ENCODE measurements around the gene RGMA. TPM values are rescaled to one million over a fixed set of nuclear protein-coding genes. Genes with fewer than 3 reads are reported as not detected.

RGMA gene
- total and polyA plus RNA-seq, 2 experiments from 2014 or later = 34.2 to 36.5 TPM

DNA sequence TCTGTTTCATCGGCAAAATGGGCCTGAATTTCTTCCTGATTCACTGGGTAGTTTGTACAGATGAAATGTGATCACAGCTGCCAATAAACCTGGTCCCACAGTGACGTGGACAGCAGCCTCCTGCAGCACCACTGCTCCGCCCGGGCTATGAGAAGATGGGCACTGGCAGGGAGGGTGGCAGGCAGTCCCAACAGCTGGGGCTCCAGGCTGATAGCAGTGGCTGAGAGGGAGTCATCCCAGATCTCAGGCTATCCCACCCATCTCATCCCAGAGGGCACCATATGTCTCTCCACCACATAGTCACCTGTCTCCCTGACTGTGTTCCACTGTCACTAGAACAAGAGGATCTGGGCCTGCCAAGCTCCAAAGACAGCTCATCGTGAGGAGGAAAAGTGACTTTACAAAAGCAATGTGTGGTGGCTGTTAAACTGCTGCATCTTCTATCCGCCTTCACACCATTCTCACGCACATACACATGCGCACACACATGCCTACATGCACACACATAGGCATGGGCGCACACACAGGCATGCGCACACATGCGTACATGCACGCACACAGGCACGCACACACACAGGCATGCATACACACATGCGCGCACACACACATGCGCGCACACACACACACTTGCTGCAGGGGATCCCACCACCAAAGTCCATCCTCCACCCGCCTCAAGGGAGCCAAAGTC is 46.2 kb downstream of the RGMA start:
- Mint-ChIP-seq H3K27me3 (ENCODE audit: insufficient read depth, low read depth, poor library complexity) (peaks cover 16% of the 10 kb centered on the region), H3K4me1 (peaks cover 3% of the 10 kb centered on the region; the same call in 1 of the 3 replicates), H3K9me3 (peaks cover 19% of the 10 kb centered on the region), H3K4me3 (no peak overlapping the region), H3K27ac (no peak overlapping the region), H3K36me3 (ENCODE audit: low read depth) (peaks cover 58% of the 10 kb centered on the region)
- DNase-seq (ENCODE audit: low spot score) (no peak), ATAC-seq (no peak)
- no peak overlapping the region for H3K27ac ChIP-seq (ENCODE audit: low read depth)
- H3F3A ChIP-seq (replicated peaks; ENCODE audit: low read depth) = no peaks in the 10 kb centered on the region
- H3K79me2 ChIP-seq (replicated peaks; ENCODE audit: insufficient read depth) = no peaks in the 10 kb centered on the region
- no peaks in the 10 kb centered on the region for H3K9me2 ChIP-seq (ENCODE audit: insufficient read depth)
- H3K4me1 ChIP-seq (ENCODE audit: insufficient read depth) = no peaks in the 10 kb centered on the region
- no peak overlapping the region for H3K4me3 ChIP-seq
- TF ChIP-seq, protein P1, sequence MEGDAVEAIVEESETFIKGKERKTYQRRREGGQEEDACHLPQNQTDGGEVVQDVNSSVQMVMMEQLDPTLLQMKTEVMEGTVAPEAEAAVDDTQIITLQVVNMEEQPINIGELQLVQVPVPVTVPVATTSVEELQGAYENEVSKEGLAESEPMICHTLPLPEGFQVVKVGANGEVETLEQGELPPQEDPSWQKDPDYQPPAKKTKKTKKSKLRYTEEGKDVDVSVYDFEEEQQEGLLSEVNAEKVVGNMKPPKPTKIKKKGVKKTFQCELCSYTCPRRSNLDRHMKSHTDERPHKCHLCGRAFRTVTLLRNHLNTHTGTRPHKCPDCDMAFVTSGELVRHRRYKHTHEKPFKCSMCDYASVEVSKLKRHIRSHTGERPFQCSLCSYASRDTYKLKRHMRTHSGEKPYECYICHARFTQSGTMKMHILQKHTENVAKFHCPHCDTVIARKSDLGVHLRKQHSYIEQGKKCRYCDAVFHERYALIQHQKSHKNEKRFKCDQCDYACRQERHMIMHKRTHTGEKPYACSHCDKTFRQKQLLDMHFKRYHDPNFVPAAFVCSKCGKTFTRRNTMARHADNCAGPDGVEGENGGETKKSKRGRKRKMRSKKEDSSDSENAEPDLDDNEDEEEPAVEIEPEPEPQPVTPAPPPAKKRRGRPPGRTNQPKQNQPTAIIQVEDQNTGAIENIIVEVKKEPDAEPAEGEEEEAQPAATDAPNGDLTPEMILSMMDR (conservative IDR thresholded peaks at IDR 0.05; ENCODE audit: low read depth in 2 of 2) = no peak
- TF ChIP-seq NANOG (IDR thresholded peaks at IDR 0.05; ENCODE audit: borderline replicate concordance) (no peak), EZH2phosphoT487 (IDR thresholded peaks at IDR 0.05; ENCODE audit: unreplicated experiment) (no peak), STAT1 (IDR thresholded peaks at IDR 0.05; ENCODE audit: unreplicated experiment) (no peak)
- TF ChIP-seq, protein P2, sequence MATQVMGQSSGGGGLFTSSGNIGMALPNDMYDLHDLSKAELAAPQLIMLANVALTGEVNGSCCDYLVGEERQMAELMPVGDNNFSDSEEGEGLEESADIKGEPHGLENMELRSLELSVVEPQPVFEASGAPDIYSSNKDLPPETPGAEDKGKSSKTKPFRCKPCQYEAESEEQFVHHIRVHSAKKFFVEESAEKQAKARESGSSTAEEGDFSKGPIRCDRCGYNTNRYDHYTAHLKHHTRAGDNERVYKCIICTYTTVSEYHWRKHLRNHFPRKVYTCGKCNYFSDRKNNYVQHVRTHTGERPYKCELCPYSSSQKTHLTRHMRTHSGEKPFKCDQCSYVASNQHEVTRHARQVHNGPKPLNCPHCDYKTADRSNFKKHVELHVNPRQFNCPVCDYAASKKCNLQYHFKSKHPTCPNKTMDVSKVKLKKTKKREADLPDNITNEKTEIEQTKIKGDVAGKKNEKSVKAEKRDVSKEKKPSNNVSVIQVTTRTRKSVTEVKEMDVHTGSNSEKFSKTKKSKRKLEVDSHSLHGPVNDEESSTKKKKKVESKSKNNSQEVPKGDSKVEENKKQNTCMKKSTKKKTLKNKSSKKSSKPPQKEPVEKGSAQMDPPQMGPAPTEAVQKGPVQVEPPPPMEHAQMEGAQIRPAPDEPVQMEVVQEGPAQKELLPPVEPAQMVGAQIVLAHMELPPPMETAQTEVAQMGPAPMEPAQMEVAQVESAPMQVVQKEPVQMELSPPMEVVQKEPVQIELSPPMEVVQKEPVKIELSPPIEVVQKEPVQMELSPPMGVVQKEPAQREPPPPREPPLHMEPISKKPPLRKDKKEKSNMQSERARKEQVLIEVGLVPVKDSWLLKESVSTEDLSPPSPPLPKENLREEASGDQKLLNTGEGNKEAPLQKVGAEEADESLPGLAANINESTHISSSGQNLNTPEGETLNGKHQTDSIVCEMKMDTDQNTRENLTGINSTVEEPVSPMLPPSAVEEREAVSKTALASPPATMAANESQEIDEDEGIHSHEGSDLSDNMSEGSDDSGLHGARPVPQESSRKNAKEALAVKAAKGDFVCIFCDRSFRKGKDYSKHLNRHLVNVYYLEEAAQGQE (IDR thresholded peaks at IDR 0.05; ENCODE audit: unreplicated experiment) = no peak
- H2AFZ ChIP-seq = no peak overlapping the region
- H4K20me1 ChIP-seq (replicated peaks; ENCODE audit: insufficient read depth) = peaks cover 6% of the 10 kb centered on the region; the same call in 1 of the 2 replicates
- H3K4me2 ChIP-seq = no peak overlapping the region
- H3K27me3 ChIP-seq (ENCODE audit: insufficient read depth) = no peaks in the 10 kb centered on the region
- H3K36me3 ChIP-seq (ENCODE audit: insufficient read depth) = peaks cover 3% of the 10 kb centered on the region; the same call in 1 of the 2 replicates

DNA sequence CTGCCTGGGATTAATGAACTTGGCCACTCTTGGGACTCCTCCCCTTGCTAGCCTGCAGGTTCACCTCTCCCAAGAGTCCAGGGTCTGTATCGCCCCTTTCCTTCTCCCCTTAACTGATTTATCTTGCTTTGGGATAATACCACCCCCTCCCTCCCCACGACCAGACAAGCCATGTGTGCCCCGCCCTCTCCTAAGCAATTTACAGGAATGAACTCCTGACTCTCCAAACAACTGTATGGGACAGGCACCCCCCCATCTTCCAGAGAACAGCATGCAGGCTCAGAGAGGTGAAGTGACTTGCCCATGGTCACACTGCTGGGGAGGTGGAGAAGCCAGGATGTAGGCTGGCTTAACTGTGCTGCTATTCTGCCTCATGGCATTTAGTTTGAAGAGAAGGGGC is 46.8 kb downstream of the RGMA start:
- H3K4me3 ChIP-seq = no peak overlapping the region
- H3K4me1 ChIP-seq (ENCODE audit: insufficient read depth) = no peaks in the 10 kb centered on the region
- no peak overlapping the region for H3K4me3 Mint-ChIP-seq
- no peaks in the 10 kb centered on the region for H3K9me2 ChIP-seq (ENCODE audit: insufficient read depth)
- no peak overlapping the region for H3K27ac Mint-ChIP-seq
- no peak overlapping the region for H2AFZ ChIP-seq
- H3F3A ChIP-seq (replicated peaks; ENCODE audit: low read depth) = no peaks in the 10 kb centered on the region
- H3K36me3 ChIP-seq (ENCODE audit: insufficient read depth) = peaks cover 3% of the 10 kb centered on the region; the same call in 1 of the 2 replicates
- peaks cover 3% of the 10 kb centered on the region; the same call in 2 of the 3 replicates for H3K4me1 Mint-ChIP-seq
- H4K20me1 ChIP-seq (replicated peaks; ENCODE audit: insufficient read depth) = peaks cover 6% of the 10 kb centered on the region; the same call in 1 of the 2 replicates
- H3K79me2 ChIP-seq (replicated peaks; ENCODE audit: insufficient read depth) = no peaks in the 10 kb centered on the region
- H3K27me3 Mint-ChIP-seq (ENCODE audit: insufficient read depth, low read depth, poor library complexity) = peaks cover 14% of the 10 kb centered on the region
- H3K36me3 Mint-ChIP-seq (ENCODE audit: low read depth) = peaks cover 52% of the 10 kb centered on the region
- H3K27ac ChIP-seq (ENCODE audit: low read depth) = no peak overlapping the region
- no peak overlapping the region for H3K4me2 ChIP-seq
- H3K27me3 ChIP-seq (ENCODE audit: insufficient read depth) = no peaks in the 10 kb centered on the region
- DNase-seq (ENCODE audit: low spot score) = no peak
- no peak for ATAC-seq
- peaks cover 17% of the 10 kb centered on the region for H3K9me3 Mint-ChIP-seq
- no peak for TF ChIP-seq ZNF331 (CRISPR knock-in tag; IDR thresholded peaks at IDR 0.05; ENCODE audit: low read depth)
- no peak for TF ChIP-seq JUNB (IDR thresholded peaks at IDR 0.05; ENCODE audit: unreplicated experiment)
- TF ChIP-seq, protein P3, sequence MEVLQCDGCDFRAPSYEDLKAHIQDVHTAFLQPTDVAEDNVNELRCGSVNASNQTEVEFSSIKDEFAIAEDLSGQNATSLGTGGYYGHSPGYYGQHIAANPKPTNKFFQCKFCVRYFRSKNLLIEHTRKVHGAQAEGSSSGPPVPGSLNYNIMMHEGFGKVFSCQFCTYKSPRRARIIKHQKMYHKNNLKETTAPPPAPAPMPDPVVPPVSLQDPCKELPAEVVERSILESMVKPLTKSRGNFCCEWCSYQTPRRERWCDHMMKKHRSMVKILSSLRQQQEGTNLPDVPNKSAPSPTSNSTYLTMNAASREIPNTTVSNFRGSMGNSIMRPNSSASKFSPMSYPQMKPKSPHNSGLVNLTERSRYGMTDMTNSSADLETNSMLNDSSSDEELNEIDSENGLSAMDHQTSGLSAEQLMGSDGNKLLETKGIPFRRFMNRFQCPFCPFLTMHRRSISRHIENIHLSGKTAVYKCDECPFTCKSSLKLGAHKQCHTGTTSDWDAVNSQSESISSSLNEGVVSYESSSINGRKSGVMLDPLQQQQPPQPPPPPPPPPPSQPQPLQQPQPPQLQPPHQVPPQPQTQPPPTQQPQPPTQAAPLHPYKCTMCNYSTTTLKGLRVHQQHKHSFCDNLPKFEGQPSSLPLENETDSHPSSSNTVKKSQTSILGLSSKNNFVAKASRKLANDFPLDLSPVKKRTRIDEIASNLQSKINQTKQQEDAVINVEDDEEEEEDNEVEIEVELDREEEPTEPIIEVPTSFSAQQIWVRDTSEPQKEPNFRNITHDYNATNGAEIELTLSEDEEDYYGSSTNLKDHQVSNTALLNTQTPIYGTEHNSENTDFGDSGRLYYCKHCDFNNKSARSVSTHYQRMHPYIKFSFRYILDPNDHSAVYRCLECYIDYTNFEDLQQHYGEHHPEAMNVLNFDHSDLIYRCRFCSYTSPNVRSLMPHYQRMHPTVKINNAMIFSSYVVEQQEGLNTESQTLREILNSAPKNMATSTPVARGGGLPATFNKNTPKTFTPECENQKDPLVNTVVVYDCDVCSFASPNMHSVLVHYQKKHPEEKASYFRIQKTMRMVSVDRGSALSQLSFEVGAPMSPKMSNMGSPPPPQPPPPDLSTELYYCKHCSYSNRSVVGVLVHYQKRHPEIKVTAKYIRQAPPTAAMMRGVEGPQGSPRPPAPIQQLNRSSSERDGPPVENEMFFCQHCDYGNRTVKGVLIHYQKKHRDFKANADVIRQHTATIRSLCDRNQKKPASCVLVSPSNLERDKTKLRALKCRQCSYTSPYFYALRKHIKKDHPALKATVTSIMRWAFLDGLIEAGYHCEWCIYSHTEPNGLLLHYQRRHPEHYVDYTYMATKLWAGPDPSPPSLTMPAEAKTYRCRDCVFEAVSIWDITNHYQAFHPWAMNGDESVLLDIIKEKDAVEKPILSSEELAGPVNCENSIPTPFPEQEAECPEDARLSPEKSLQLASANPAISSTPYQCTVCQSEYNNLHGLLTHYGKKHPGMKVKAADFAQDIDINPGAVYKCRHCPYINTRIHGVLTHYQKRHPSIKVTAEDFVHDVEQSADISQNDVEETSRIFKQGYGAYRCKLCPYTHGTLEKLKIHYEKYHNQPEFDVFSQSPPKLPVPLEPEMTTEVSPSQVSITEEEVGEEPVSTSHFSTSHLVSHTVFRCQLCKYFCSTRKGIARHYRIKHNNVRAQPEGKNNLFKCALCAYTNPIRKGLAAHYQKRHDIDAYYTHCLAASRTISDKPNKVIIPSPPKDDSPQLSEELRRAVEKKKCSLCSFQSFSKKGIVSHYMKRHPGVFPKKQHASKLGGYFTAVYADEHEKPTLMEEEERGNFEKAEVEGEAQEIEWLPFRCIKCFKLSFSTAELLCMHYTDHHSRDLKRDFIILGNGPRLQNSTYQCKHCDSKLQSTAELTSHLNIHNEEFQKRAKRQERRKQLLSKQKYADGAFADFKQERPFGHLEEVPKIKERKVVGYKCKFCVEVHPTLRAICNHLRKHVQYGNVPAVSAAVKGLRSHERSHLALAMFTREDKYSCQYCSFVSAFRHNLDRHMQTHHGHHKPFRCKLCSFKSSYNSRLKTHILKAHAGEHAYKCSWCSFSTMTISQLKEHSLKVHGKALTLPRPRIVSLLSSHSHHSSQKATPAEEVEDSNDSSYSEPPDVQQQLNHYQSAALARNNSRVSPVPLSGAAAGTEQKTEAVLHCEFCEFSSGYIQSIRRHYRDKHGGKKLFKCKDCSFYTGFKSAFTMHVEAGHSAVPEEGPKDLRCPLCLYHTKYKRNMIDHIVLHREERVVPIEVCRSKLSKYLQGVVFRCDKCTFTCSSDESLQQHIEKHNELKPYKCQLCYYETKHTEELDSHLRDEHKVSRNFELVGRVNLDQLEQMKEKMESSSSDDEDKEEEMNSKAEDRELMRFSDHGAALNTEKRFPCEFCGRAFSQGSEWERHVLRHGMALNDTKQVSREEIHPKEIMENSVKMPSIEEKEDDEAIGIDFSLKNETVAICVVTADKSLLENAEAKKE (CRISPR knock-in tag; IDR thresholded peaks at IDR 0.05) = no peak

All from GM23338 (cell line).